Endothelial cell (in vitro differentiated cells): Measurements from ENCODE around the gene P2RY1. TPM values are rescaled to one million over a fixed set of nuclear protein-coding genes. Genes with fewer than 3 reads are reported as not detected.
"Not testable (repeated sequence)": the region's sequence is repeated elsewhere in the genome, so short reads cannot be mapped to it uniquely, and the experiment has no call there.

Source experiments
- DNase-seq: peaks from one replicate; pipeline ENCODE4 v3.0.0; 2021; ENCODE audit warnings: low spot score
- H3K27ac Mint-ChIP-seq: one replicate; pipeline ENCODE4 v1.8.0; 2021; ENCODE audit warnings: mixed read lengths, inconsistent platforms; ENCODE audit not compliant: unreplicated experiment
- H3K27me3 Mint-ChIP-seq: one replicate; pipeline ENCODE4 v1.8.0; 2021; ENCODE audit warnings: mild to moderate bottlenecking, moderate library complexity, mixed read lengths, inconsistent platforms; ENCODE audit not compliant: unreplicated experiment
- H3K36me3 Mint-ChIP-seq: one replicate; pipeline ENCODE4 v1.8.0; 2021; ENCODE audit warnings: mild to moderate bottlenecking, low read depth, mixed read lengths, inconsistent platforms; ENCODE audit not compliant: unreplicated experiment
- H3K4me1 Mint-ChIP-seq: one replicate; pipeline ENCODE4 v1.8.0; 2021; ENCODE audit warnings: mild to moderate bottlenecking, mixed read lengths, inconsistent platforms; ENCODE audit not compliant: unreplicated experiment
- H3K4me3 Mint-ChIP-seq: one replicate; pipeline ENCODE4 v1.8.0; 2021; ENCODE audit warnings: mild to moderate bottlenecking, mixed read lengths, inconsistent platforms; ENCODE audit not compliant: unreplicated experiment
- H3K9me3 Mint-ChIP-seq: one replicate; pipeline ENCODE4 v1.8.0; 2021; ENCODE audit warnings: mixed read lengths, inconsistent platforms; ENCODE audit not compliant: unreplicated experiment
- CTCF ChIP-seq: fragments of 200-600 bp; sonication (generic); IDR thresholded peaks from one replicate; pipeline ENCODE4 v1.5.0; 2021; ENCODE audit warnings: antibody characterized with exemption; ENCODE audit not compliant: unreplicated experiment
- total RNA-seq: library from RNA; stranded (reverse); fragmentation: NEBNext Ultra II Directional; extraction: Animal tissue kit (Norgen Biotek cat#: 25700); gene quantifications from one replicate; pipeline ENCODE4 v1.2.1, GENCODE V29; 2021; ENCODE audit not compliant: unreplicated experiment

P2RY1 gene
- total RNA-seq, 1 donor from 2014 or later: 106 TPM

GRCh38 chr3:152865668-152866245 is 30.8 kb downstream of the P2RY1 start:
- no peak for TF ChIP-seq CTCF
- Mint-ChIP-seq H3K27ac (no peak overlapping the region), H3K36me3 (no peaks in the 10 kb centered on the region), H3K4me3 (no peak overlapping the region), H3K4me1 (peaks cover 7% of the 10 kb centered on the region), H3K27me3 (no peaks in the 10 kb centered on the region), H3K9me3 (no peaks in the 10 kb centered on the region)
- no peak for DNase-seq

GRCh38 chr3:152870027-152870426 is 35.1 kb downstream of the P2RY1 start:
- Mint-ChIP-seq H3K36me3 (no peaks in the 10 kb centered on the region), H3K9me3 (peaks cover 4% of the 10 kb centered on the region), H3K4me3 (no peak overlapping the region), H3K4me1 (peaks cover 7% of the 10 kb centered on the region), H3K27ac (no peak overlapping the region), H3K27me3 (peaks cover 3% of the 10 kb centered on the region)
- DNase-seq: no peak
- no peak for TF ChIP-seq CTCF

GRCh38 chr3:152873314-152873713 is 38.4 kb downstream of the P2RY1 start:
- DNase-seq, H3K27me3 Mint-ChIP-seq, H3K36me3 Mint-ChIP-seq, H3K9me3 Mint-ChIP-seq, H3K27ac Mint-ChIP-seq, H3K4me3 Mint-ChIP-seq, H3K4me1 Mint-ChIP-seq: not testable (repeated sequence)

- H3K4me1 Mint-ChIP-seq: peaks cover 12% of the 10 kb centered on the region
- H3K36me3 Mint-ChIP-seq: peaks cover 10% of the 10 kb centered on the region
- DNase-seq: no peak
- no peak overlapping the region for H3K27ac Mint-ChIP-seq
- peaks cover 5% of the 10 kb centered on the region for H3K27me3 Mint-ChIP-seq
- H3K4me3 Mint-ChIP-seq: peak overlapping the region; percentile 14
- TF ChIP-seq CTCF: no peak
- H3K9me3 Mint-ChIP-seq: peaks cover 4% of the 10 kb centered on the region
Observed at GRCh38 chr3:152874896-152875749, 40.2 kb downstream of the P2RY1 start.

GRCh38 chr3:152879130-152879789 is 44.3 kb downstream of the P2RY1 start:
- no peak for TF ChIP-seq CTCF
- H3K4me3 Mint-ChIP-seq: peak overlapping the region; percentile 29
- no peaks in the 10 kb centered on the region for H3K9me3 Mint-ChIP-seq
- H3K36me3 Mint-ChIP-seq: peaks cover 10% of the 10 kb centered on the region
- no peak overlapping the region for H3K27ac Mint-ChIP-seq
- no peak for DNase-seq
- H3K4me1 Mint-ChIP-seq: peaks cover 25% of the 10 kb centered on the region
- H3K27me3 Mint-ChIP-seq: peaks cover 5% of the 10 kb centered on the region
